DND-41 (cell line): ENCODE results near the gene KCNN3.

Experiments used
- ATAC-seq: fragments of 200-7000 bp; cut with Tn5 transposase; 3 replicates; pipeline ENCODE4 v1.9.1; 2021; ENCODE audit warnings: low read depth; ENCODE audit not compliant: insufficient read depth
- DNase-seq: peaks from one replicate; pipeline ENCODE4 v3.0.0-alpha.2; 2020
- H2AFZ ChIP-seq: 2 replicates; pipeline ENCODE4 v1.6.0; 2012; ENCODE audit warnings: low read depth, low read length
- H3K27ac ChIP-seq: 2 replicates; pipeline ENCODE4 v1.5.1; 2012; ENCODE audit warnings: low read length, inconsistent platforms
- H3K27me3 ChIP-seq: fragments of 200-600 bp; sonication (generic); 2 replicates; pipeline ENCODE4 v1.6.0; 2012; ENCODE audit warnings: low read length, mild to moderate bottlenecking, inconsistent platforms; ENCODE audit not compliant: insufficient read depth, poor library complexity
- H3K36me3 ChIP-seq: 2 replicates; pipeline ENCODE4 v1.5.1; 2012; ENCODE audit warnings: low read length, inconsistent platforms; ENCODE audit not compliant: insufficient read depth
- H3K4me1 ChIP-seq: 2 replicates; pipeline ENCODE4 v1.5.1; 2012; ENCODE audit warnings: mild to moderate bottlenecking, low read length; ENCODE audit not compliant: insufficient read depth
- H3K4me2 ChIP-seq: 2 replicates; pipeline ENCODE4 v1.6.0; 2012; ENCODE audit warnings: mild to moderate bottlenecking, moderate library complexity, low read length, inconsistent platforms; ENCODE audit not compliant: insufficient read depth
- H3K4me3 ChIP-seq, 2 experiments: fragments of 200-600 bp in 1 of 2; shearing (Covaris generic) in 1 of 2; 2 replicates each; pipeline ENCODE4 v1.5.1; 2012 to 2016; ENCODE audit warnings: inconsistent platforms in 2 of 2, low read length in 2 of 2, mild to moderate bottlenecking in 2 of 2, low read depth in 1 of 2, moderate library complexity in 1 of 2
- H3K79me2 ChIP-seq: 2 replicates; pipeline ENCODE4 v1.6.0; 2012; ENCODE audit warnings: low read length, inconsistent platforms; ENCODE audit not compliant: insufficient read depth
- H3K9ac ChIP-seq: 2 replicates; pipeline ENCODE4 v1.6.0; 2012; ENCODE audit warnings: low read depth, mild to moderate bottlenecking, inconsistent platforms, low read length, moderate library complexity
- H3K9me3 ChIP-seq: 2 replicates; pipeline ENCODE4 v1.5.1; 2012; ENCODE audit warnings: low read length, moderate library complexity, mild to moderate bottlenecking, inconsistent platforms; ENCODE audit not compliant: insufficient read depth, severe bottlenecking
- H4K20me1 ChIP-seq: 2 replicates; pipeline ENCODE4 v1.6.0; 2012; ENCODE audit warnings: low read length; ENCODE audit not compliant: insufficient read depth
- CTCF ChIP-seq: IDR thresholded peaks from 2 replicates; pipeline ENCODE4 v1.5.1; 2012; ENCODE audit warnings: borderline replicate concordance, low read length, moderate library complexity, mild to moderate bottlenecking; ENCODE audit not compliant: poor library complexity, severe bottlenecking; ENCODE audit errors: extremely low read depth
- EZH2 ChIP-seq: IDR thresholded peaks from 3 replicates; pipeline ENCODE4 v1.6.1; 2012; ENCODE audit warnings: borderline replicate concordance, low read depth, mild to moderate bottlenecking, moderate library complexity, low read length, inconsistent platforms; ENCODE audit not compliant: severe bottlenecking

KCNN3 gene

DNA sequence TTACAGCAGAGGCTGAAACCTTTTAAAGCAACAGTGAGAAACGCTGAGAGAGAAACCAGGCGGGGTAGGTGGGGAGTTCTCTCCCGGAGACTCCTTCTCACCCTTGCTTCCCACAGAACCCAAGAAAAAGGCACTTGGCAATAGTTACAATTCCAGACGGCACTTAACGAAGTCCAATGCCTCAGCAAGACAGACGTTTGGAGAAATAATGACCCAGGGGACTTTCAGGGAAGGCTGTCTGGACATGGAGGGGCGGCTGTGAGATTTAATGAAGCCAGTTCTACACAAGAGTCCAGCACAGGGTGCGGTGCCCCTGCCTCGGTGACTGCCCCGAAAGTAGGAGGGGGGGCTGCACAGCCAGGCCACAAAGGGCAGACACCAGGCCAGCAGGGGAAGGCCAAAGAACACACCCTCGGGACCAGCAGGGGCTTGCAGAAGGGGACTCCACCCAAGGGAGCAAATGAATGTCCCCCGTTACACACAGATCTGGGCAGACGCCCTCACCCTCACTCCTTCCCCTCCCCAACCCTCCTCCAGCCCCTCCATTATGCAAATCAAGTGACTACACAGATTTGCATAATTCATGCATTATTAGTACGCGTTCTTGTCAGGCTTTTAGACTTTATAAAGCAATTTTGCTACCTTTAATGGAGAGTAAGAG, 26.3 kb downstream of the KCNN3 start:
- H3K79me2 ChIP-seq: no peaks in the 10 kb centered on the region
- DNase-seq (no peak), ATAC-seq (no peak)
- H3K27ac ChIP-seq: no peak overlapping the region
- no peaks in the 10 kb centered on the region for H3K9me3 ChIP-seq
- no peaks in the 10 kb centered on the region for H3K4me1 ChIP-seq
- H3K4me3 ChIP-seq: no peak overlapping the region
- H3K9ac ChIP-seq: no peak overlapping the region
- H3K36me3 ChIP-seq: no peaks in the 10 kb centered on the region
- H4K20me1 ChIP-seq: 0 out of 2 replicates have a peak, but pooled peaks cover 2% of the 10 kb centered on the region
- TF ChIP-seq EZH2 (no peak), CTCF (no peak)
- no peak overlapping the region for H2AFZ ChIP-seq
- H3K4me2 ChIP-seq: no peak overlapping the region
- no peaks in the 10 kb centered on the region for H3K27me3 ChIP-seq

DNA sequence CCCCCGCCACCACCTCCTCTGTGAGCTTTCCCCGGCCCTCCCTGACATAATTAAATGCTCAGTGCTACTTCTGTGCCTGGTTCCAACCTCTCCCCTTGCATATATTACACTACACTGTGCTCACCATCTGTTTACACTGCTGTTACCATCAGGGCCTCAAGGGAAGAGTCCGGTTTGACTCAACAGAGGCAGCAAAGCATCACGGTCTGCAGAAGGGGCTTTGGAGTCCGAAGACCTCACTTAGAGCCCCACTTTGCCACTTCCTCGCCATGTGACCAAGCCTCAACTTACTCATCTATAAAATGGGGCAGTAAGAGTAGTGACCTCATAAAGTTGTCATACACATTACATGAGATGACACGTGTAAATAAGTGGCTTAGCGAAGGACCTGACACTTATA, 27.4 kb downstream of the KCNN3 start:
- H3K36me3 ChIP-seq: no peaks in the 10 kb centered on the region
- ATAC-seq (no peak), DNase-seq (no peak)
- no peaks in the 10 kb centered on the region for H3K4me1 ChIP-seq
- H4K20me1 ChIP-seq: 0 out of 2 replicates have a peak, but pooled peaks cover 2% of the 10 kb centered on the region
- H3K4me3 ChIP-seq: no peak overlapping the region
- H3K79me2 ChIP-seq: no peaks in the 10 kb centered on the region
- no peak overlapping the region for H2AFZ ChIP-seq
- no peaks in the 10 kb centered on the region for H3K9me3 ChIP-seq
- H3K4me2 ChIP-seq: no peak overlapping the region
- no peak overlapping the region for H3K9ac ChIP-seq
- no peaks in the 10 kb centered on the region for H3K27me3 ChIP-seq
- no peak overlapping the region for H3K27ac ChIP-seq
- TF ChIP-seq EZH2 (no peak), CTCF (no peak)

DNA sequence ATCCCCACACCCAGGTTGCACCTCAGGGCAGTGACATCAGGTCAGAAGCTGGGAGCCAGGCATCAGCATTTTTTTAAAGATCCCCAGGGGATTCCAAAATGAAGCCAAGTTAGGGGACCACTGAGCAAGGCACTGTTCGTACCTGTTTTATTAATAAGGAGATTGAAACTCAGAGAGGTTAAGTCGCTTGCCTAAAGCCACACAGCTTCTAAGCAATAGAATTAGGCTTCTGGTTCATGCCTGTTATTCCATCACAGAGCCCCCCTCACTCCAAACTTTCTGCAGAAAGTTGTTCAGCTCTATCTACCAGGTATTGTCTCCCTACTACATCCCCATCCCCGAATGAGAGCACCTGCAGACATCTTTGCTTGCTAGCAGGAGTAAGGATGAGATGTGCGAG, 28.7 kb downstream of the KCNN3 start:
- Histone ChIP-seq H3K27ac (no peak overlapping the region), H3K4me3 (no peak overlapping the region), H3K27me3 (no peaks in the 10 kb centered on the region), H2AFZ (no peak overlapping the region), H3K36me3 (no peaks in the 10 kb centered on the region), H3K9me3 (no peaks in the 10 kb centered on the region), H4K20me1 (0 out of 2 replicates have a peak, but pooled peaks cover 2% of the 10 kb centered on the region), H3K4me2 (no peak overlapping the region), H3K4me1 (no peaks in the 10 kb centered on the region), H3K9ac (no peak overlapping the region), H3K79me2 (no peaks in the 10 kb centered on the region)
- DNase-seq: no peak
- no peak for ATAC-seq
- no peak for TF ChIP-seq CTCF
- no peak for TF ChIP-seq EZH2
